ENCODE results near the gene SP100. TPM values are rescaled to one million over a fixed set of nuclear protein-coding genes. Genes with fewer than 3 reads are reported as not detected.

Gene SP100
- total and polyA plus RNA-seq, 5 experiments from 2014 or later = 81.0 to 221 (median 174) TPM

GRCh38 chr2:230570987-230571386 lies 155.0 kb downstream of the SP100 start:
- POLR2A ChIA-PET = interaction anchor here (0.7 kb wide), 1 partner anchor 682 kb away, joined by 3 read pairs; no protein-coding TSS in a partner anchor
- Mint-ChIP-seq H3K4me3 (no peak overlapping the region), H3K9me3 (peaks cover 2 to 42% (median 19%) of the 10 kb centered on the region in 9 donors), H3K4me1 (peaks cover 9 to 20% (median 12%) of the 10 kb centered on the region in 4 donors), H3K36me3 (peaks cover 0 to 25% (median 20%) of the 10 kb centered on the region in 3 donors), H3K27me3 (no peaks in the 10 kb centered on the region), H3K27ac (no peak overlapping the region)
- ATAC-seq (no peak), DNase-seq (no peak)

- Mint-ChIP-seq H3K4me1 (peaks cover 13 to 23% (median 13%) of the 10 kb centered on the region in 4 donors), H3K9me3 (peaks cover 0 to 36% (median 18%) of the 10 kb centered on the region in 9 donors), H3K36me3 (peaks cover 0 to 20% (median 17%) of the 10 kb centered on the region in 3 donors), H3K27me3 (peaks cover 0 to 1% (median 0%) of the 10 kb centered on the region in 5 donors), H3K27ac (peak overlapping the region; percentile 12 to 86 (median 72)), H3K4me3 (peak overlapping the region; percentile 46 to 85 (median 72))
- DNase-seq (peak; percentile 13 to 77 (median 58)), ATAC-seq (peak; percentile 98)
- POLR2A ChIA-PET = interaction anchor here (0.7 to 1.0 kb wide), 4 partner anchors 27 to 247 kb away, joined by 3 read pairs; no protein-coding TSS in a partner anchor
Measured at GRCh38 chr2:230575642-230576324, 159.8 kb downstream of the SP100 start.

- Mint-ChIP-seq H3K9me3 (peaks cover 0 to 31% (median 17%) of the 10 kb centered on the region in 9 donors), H3K27ac (no peak overlapping the region), H3K4me1 (peaks cover 11 to 24% (median 13%) of the 10 kb centered on the region in 4 donors), H3K27me3 (peaks cover 0 to 1% (median 0%) of the 10 kb centered on the region in 5 donors), H3K36me3 (peaks cover 0 to 18% (median 15%) of the 10 kb centered on the region in 3 donors), H3K4me3 (no peak overlapping the region)
- DNase-seq (no peak), ATAC-seq (no peak)
- POLR2A ChIA-PET = no interaction called here
Measured at GRCh38 chr2:230577114-230577513, 161.1 kb downstream of the SP100 start.

- Mint-ChIP-seq H3K27me3 (peaks cover 0 to 1% (median 0%) of the 10 kb centered on the region in 5 donors), H3K9me3 (peaks cover 0 to 23% (median 16%) of the 10 kb centered on the region in 9 donors), H3K27ac (no peak overlapping the region), H3K4me1 (peaks cover 17 to 28% (median 19%) of the 10 kb centered on the region in 4 donors), H3K4me3 (no peak overlapping the region), H3K36me3 (peaks cover 0 to 14% (median 11%) of the 10 kb centered on the region in 3 donors)
- POLR2A ChIA-PET = no interaction called here
- DNase-seq (no peak), ATAC-seq (no peak)
Measured at GRCh38 chr2:230578106-230578505, 162.1 kb downstream of the SP100 start.

GRCh38 chr2:230582851-230583283 lies 166.9 kb downstream of the SP100 start:
- no peak for ATAC-seq
- peak overlapping the region in 2 of 10 donors; percentile 0 to 8 for H3K4me3 Mint-ChIP-seq
- DNase-seq = no peak
- H3K27ac Mint-ChIP-seq = peak overlapping the region in 3 of 10 donors; percentile 11 to 57 (median 37)
- peaks cover 0 to 1% (median 0%) of the 10 kb centered on the region in 5 donors for H3K27me3 Mint-ChIP-seq
- no peaks in the 10 kb centered on the region for H3K36me3 Mint-ChIP-seq
- H3K9me3 Mint-ChIP-seq = peaks cover 0 to 3% (median 0%) of the 10 kb centered on the region in 9 donors
- POLR2A ChIA-PET = no interaction called here
- peaks cover 11 to 16% (median 13%) of the 10 kb centered on the region in 4 donors for H3K4me1 Mint-ChIP-seq

- no peak overlapping the region for H3K4me3 Mint-ChIP-seq
- H3K4me1 Mint-ChIP-seq = peaks cover 11 to 20% (median 14%) of the 10 kb centered on the region in 4 donors
- no peak for ATAC-seq
- no peaks in the 10 kb centered on the region for H3K36me3 Mint-ChIP-seq
- POLR2A ChIA-PET = no interaction called here
- H3K27me3 Mint-ChIP-seq = peaks cover 0 to 1% (median 0%) of the 10 kb centered on the region in 5 donors
- DNase-seq = no peak
- peaks cover 0 to 3% (median 0%) of the 10 kb centered on the region in 9 donors for H3K9me3 Mint-ChIP-seq
- peak overlapping the region in 2 of 10 donors; percentile 11 to 37 for H3K27ac Mint-ChIP-seq
Measured at GRCh38 chr2:230583581-230583980, 167.6 kb downstream of the SP100 start.

- Mint-ChIP-seq H3K9me3 (peaks cover 0 to 11% (median 0%) of the 10 kb centered on the region in 9 donors), H3K4me3 (no peak overlapping the region), H3K27me3 (no peaks in the 10 kb centered on the region), H3K27ac (no peak overlapping the region), H3K4me1 (peaks cover 9 to 47% (median 34%) of the 10 kb centered on the region in 4 donors), H3K36me3 (no peaks in the 10 kb centered on the region)
- POLR2A ChIA-PET = no interaction called here
- DNase-seq (no peak), ATAC-seq (no peak)
Measured at GRCh38 chr2:230586328-230586982, 170.5 kb downstream of the SP100 start.

- POLR2A ChIA-PET = interaction anchor here (0.6 kb wide), 3 partner anchors 75 to 563 kb away, joined by 3 to 4 read pairs (median 3); no protein-coding TSS in a partner anchor
- peaks cover 11 to 56% (median 50%) of the 10 kb centered on the region in 4 donors for H3K4me1 Mint-ChIP-seq
- peaks cover 0 to 11% (median 0%) of the 10 kb centered on the region in 9 donors for H3K9me3 Mint-ChIP-seq
Measured at GRCh38 chr2:230589025-230589424, 173.0 kb downstream of the SP100 start.

GRCh38 chr2:230589497-230590015 lies 173.6 kb downstream of the SP100 start:
- no peaks in the 10 kb centered on the region for H3K27me3 Mint-ChIP-seq
- H3K36me3 Mint-ChIP-seq = no peaks in the 10 kb centered on the region
- POLR2A ChIA-PET = interaction anchor here (0.6 kb wide), 1 partner anchor 74 kb away, joined by 3 read pairs; no protein-coding TSS in a partner anchor
- peak overlapping the region in 6 of 10 donors; percentile 17 to 88 (median 66) for H3K27ac Mint-ChIP-seq
- peaks cover 14 to 62% (median 55%) of the 10 kb centered on the region in 4 donors for H3K4me1 Mint-ChIP-seq
- H3K4me3 Mint-ChIP-seq = no peak overlapping the region
- ATAC-seq = peak in 1 of 2 donors; percentile 35
- peaks cover 0 to 11% (median 0%) of the 10 kb centered on the region in 9 donors for H3K9me3 Mint-ChIP-seq
- peak in 1 of 10 donors; percentile 23 for DNase-seq

More at GRCh38 chr2:230589025-230589424, 173.0 kb downstream of the SP100 start:
- Mint-ChIP-seq H3K36me3 (no peaks in the 10 kb centered on the region), H3K27me3 (no peaks in the 10 kb centered on the region), H3K4me3 (no peak overlapping the region), H3K27ac (peak overlapping the region in 1 of 10 donors; percentile 49)
- ATAC-seq (no peak), DNase-seq (no peak)

- ATAC-seq (no peak), DNase-seq (no peak)
- H3K36me3 Mint-ChIP-seq = no peaks in the 10 kb centered on the region
- H3K27ac Mint-ChIP-seq = peak overlapping the region in 1 of 10 donors; percentile 49
- peaks cover 14 to 68% (median 56%) of the 10 kb centered on the region in 4 donors for H3K4me1 Mint-ChIP-seq
- H3K9me3 Mint-ChIP-seq = peaks cover 0 to 11% (median 0%) of the 10 kb centered on the region in 9 donors
- H3K27me3 Mint-ChIP-seq = no peaks in the 10 kb centered on the region
- POLR2A ChIA-PET = interaction anchor here (1.4 kb wide), 1 partner anchor 12 kb away, joined by 4 read pairs; no protein-coding TSS in a partner anchor
- no peak overlapping the region for H3K4me3 Mint-ChIP-seq
Measured at GRCh38 chr2:230590333-230590732, 174.3 kb downstream of the SP100 start.

GRCh38 chr2:230591850-230592249 lies 175.8 kb downstream of the SP100 start:
- ATAC-seq = no peak
- no peak for DNase-seq
- POLR2A ChIA-PET = no interaction called here
- peaks cover 0 to 11% (median 0%) of the 10 kb centered on the region in 9 donors for H3K9me3 Mint-ChIP-seq
- H3K4me1 Mint-ChIP-seq = peaks cover 17 to 74% (median 66%) of the 10 kb centered on the region in 4 donors
- peak overlapping the region in 3 of 10 donors; percentile 60 to 84 (median 70) for H3K27ac Mint-ChIP-seq
- H3K4me3 Mint-ChIP-seq = peak overlapping the region in 2 of 10 donors; percentile 8 to 47
- no peaks in the 10 kb centered on the region for H3K27me3 Mint-ChIP-seq
- H3K36me3 Mint-ChIP-seq = peaks cover 0 to 2% (median 0%) of the 10 kb centered on the region in 3 donors

GRCh38 chr2:230592775-230593174 lies 176.8 kb downstream of the SP100 start:
- H3K36me3 Mint-ChIP-seq = peaks cover 0 to 5% (median 0%) of the 10 kb centered on the region in 3 donors
- peaks cover 20 to 79% (median 68%) of the 10 kb centered on the region in 4 donors for H3K4me1 Mint-ChIP-seq
- POLR2A ChIA-PET = interaction anchor here (3.0 kb wide), 1 partner anchor 10 kb away, joined by 9 read pairs; no protein-coding TSS in a partner anchor
- peak overlapping the region in 5 of 10 donors; percentile 1 to 65 (median 27) for H3K4me3 Mint-ChIP-seq
- peak overlapping the region in 8 of 10 donors; percentile 39 to 84 (median 65) for H3K27ac Mint-ChIP-seq
- peaks cover 0 to 11% (median 0%) of the 10 kb centered on the region in 9 donors for H3K9me3 Mint-ChIP-seq
- no peaks in the 10 kb centered on the region for H3K27me3 Mint-ChIP-seq
- ATAC-seq = no peak
- DNase-seq = no peak
